Upper lobe of left lung (tissue), 6 donors: ENCODE measurements around the gene KCNH1. TPM values are rescaled to one million over a fixed set of nuclear protein-coding genes. Genes with fewer than 3 reads are reported as not detected.
"Not testable (repeated sequence)": the region's sequence is repeated elsewhere in the genome, so short reads cannot be mapped to it uniquely, and the experiment has no call there.

Experiments used
- ATAC-seq, 2 donors: fragments of 200-7000 bp; cut with Tn5 transposase; one replicate each; pipeline ENCODE4 v1.9.1; 2022; ENCODE audit warnings: mild to moderate bottlenecking in 2 of 2, moderate library complexity in 2 of 2; ENCODE audit not compliant: low FRiP score in 2 of 2
- DNase-seq, 2 donors: peaks; one replicate each; pipeline ENCODE4 v3.0.0-alpha.2; 2019 to 2020
- H3K27ac ChIP-seq, 4 donors: fragments of 200-600 bp; sonication (generic); one replicate each; pipeline ENCODE4 v1.5.1; 2016 to 2019
- H3K27me3 ChIP-seq, 4 donors: fragments of 200-600 bp; sonication (generic); one replicate each; pipeline ENCODE4 v1.5.1; 2017 to 2019
- H3K36me3 ChIP-seq, 4 donors: fragments of 200-600 bp; sonication (generic); one replicate each; pipeline ENCODE4 v1.5.1; 2016 to 2019
- H3K4me1 ChIP-seq, 4 donors: fragments of 200-600 bp; sonication (generic); one replicate each; pipeline ENCODE4 v1.5.1; 2018 to 2019
- H3K4me3 ChIP-seq, 4 donors: fragments of 200-600 bp; sonication (generic); one replicate each; pipeline ENCODE4 v1.5.1; 2017 to 2019; ENCODE audit warnings: mild to moderate bottlenecking in 2 of 4, moderate library complexity in 1 of 4
- H3K9me3 ChIP-seq, 4 donors: fragments of 200-600 bp; sonication (generic); one replicate each; pipeline ENCODE4 v1.5.1; 2018 to 2019
- CTCF ChIP-seq, 6 experiments: fragments of 450-650 bp in 4 of 6; fragments of 200-600 bp in 2 of 6; sonication (generic) in 2 of 6; IDR thresholded peaks; one replicate each; pipeline ENCODE4 v1.5.1; 2016 to 2019; ENCODE audit warnings: antibody characterized with exemption in 6 of 6
- EP300 ChIP-seq, 4 donors: sonication (generic); formaldehyde crosslinking; IDR thresholded peaks; one replicate each; pipeline ENCODE4 v1.5.1; 2017; ENCODE audit warnings: antibody characterized with exemption in 4 of 4, control low read depth in 2 of 4
- POLR2A ChIP-seq, 4 donors: fragments of 450-650 bp; IDR thresholded peaks; one replicate each; pipeline ENCODE4 v1.5.1; 2016 to 2017; ENCODE audit warnings: antibody characterized with exemption in 4 of 4, mild to moderate bottlenecking in 2 of 4
- POLR2AphosphoS5 ChIP-seq, 2 donors: sonication (generic); formaldehyde crosslinking; IDR thresholded peaks; one replicate each; pipeline ENCODE4 v1.5.1; 2017; ENCODE audit warnings: antibody characterized with exemption in 2 of 2
- WGBS, 2 donors: methylation state at CpG; one replicate each; pipeline ENCODE4 v1.1.5; 2017 to 2018; 5-methylcytosine and 5-hydroxymethylcytosine counted together
- total RNA-seq, 6 donors: library from RNA; depleted of rRNA in 4 of 6; stranded (reverse); fragments of >200 nt in 4 of 6; gene quantifications; one replicate each; pipeline versions ENCODE4 v1.1.0 to v1.2.1, GENCODE V29; 2016 to 2021
- donor health status: DM: no; HTN: no; CAD: no; lungs with moderate emphysema.
- donor health status: DM: no; HTN: yes; CAD: no; lungs with severe emphysema.

The KCNH1 gene
- total RNA-seq, 6 donors from 2014 or later: 0.09 TPM; not detected in 5

GRCh38 chr1:211092955-211093354 is 41.0 kb downstream of the KCNH1 start:
- DNase-seq (no peak), ATAC-seq (no peak)
- no peaks in the 10 kb centered on the region for H3K36me3 ChIP-seq
- H3K9me3 ChIP-seq: no peaks in the 10 kb centered on the region
- H3K27me3 ChIP-seq: no peaks in the 10 kb centered on the region
- no peak overlapping the region for H3K27ac ChIP-seq
- no peaks in the 10 kb centered on the region for H3K4me1 ChIP-seq
- WGBS, 2 donors: 86 to 88% methylated on average over 5 of the region's 5 CpGs
- no peak overlapping the region for H3K4me3 ChIP-seq
- TF ChIP-seq POLR2AphosphoS5 (IDR thresholded peaks at IDR 0.05): no peak
- TF ChIP-seq CTCF (IDR thresholded peaks at IDR 0.05): no peak
- TF ChIP-seq POLR2A (IDR thresholded peaks at IDR 0.05): no peak
- no peak for TF ChIP-seq EP300 (IDR thresholded peaks at IDR 0.05)

GRCh38 chr1:211091867-211092266 is 42.1 kb downstream of the KCNH1 start:
- H3K4me3 ChIP-seq: no peak overlapping the region
- no peaks in the 10 kb centered on the region for H3K27me3 ChIP-seq
- no peaks in the 10 kb centered on the region for H3K4me1 ChIP-seq
- 80 to 86% methylated on average over 2 of the region's 2 CpGs for WGBS, 2 donors
- ATAC-seq (no peak), DNase-seq (no peak)
- no peak for TF ChIP-seq POLR2AphosphoS5 (IDR thresholded peaks at IDR 0.05)
- TF ChIP-seq POLR2A (IDR thresholded peaks at IDR 0.05): no peak
- no peak for TF ChIP-seq CTCF (IDR thresholded peaks at IDR 0.05)
- no peak for TF ChIP-seq EP300 (IDR thresholded peaks at IDR 0.05)
- H3K9me3 ChIP-seq: no peaks in the 10 kb centered on the region
- no peaks in the 10 kb centered on the region for H3K36me3 ChIP-seq
- H3K27ac ChIP-seq: no peak overlapping the region

- Histone ChIP-seq H3K36me3 (no peaks in the 10 kb centered on the region), H3K27ac (no peak overlapping the region), H3K4me1 (no peaks in the 10 kb centered on the region), H3K9me3 (no peaks in the 10 kb centered on the region), H3K27me3 (no peaks in the 10 kb centered on the region), H3K4me3 (no peak overlapping the region)
- ATAC-seq: no peak
- WGBS, 2 donors: 41 to 86% methylated on average over 2 of the region's 2 CpGs
- TF ChIP-seq POLR2AphosphoS5 (IDR thresholded peaks at IDR 0.05) (no peak), CTCF (IDR thresholded peaks at IDR 0.05) (no peak), EP300 (IDR thresholded peaks at IDR 0.05) (no peak), POLR2A (IDR thresholded peaks at IDR 0.05) (no peak)
- DNase-seq: no peak
These were observed 44.4 kb downstream of the KCNH1 start for GRCh38 chr1:211089536-211089935.

GRCh38 chr1:211088156-211088555 is 45.8 kb downstream of the KCNH1 start:
- ATAC-seq: no peak
- no peaks in the 10 kb centered on the region for H3K9me3 ChIP-seq
- no peak overlapping the region for H3K27ac ChIP-seq
- no peaks in the 10 kb centered on the region for H3K36me3 ChIP-seq
- H3K4me3 ChIP-seq: no peak overlapping the region
- no peak for DNase-seq
- TF ChIP-seq CTCF (IDR thresholded peaks at IDR 0.05) (no peak), EP300 (IDR thresholded peaks at IDR 0.05) (no peak), POLR2A (IDR thresholded peaks at IDR 0.05) (no peak), POLR2AphosphoS5 (IDR thresholded peaks at IDR 0.05) (no peak)
- H3K4me1 ChIP-seq: no peaks in the 10 kb centered on the region
- WGBS, 2 donors: 82 to 85% methylated on average over 1 of the region's 1 CpG
- no peaks in the 10 kb centered on the region for H3K27me3 ChIP-seq

- TF ChIP-seq POLR2A (IDR thresholded peaks at IDR 0.05) (no peak), CTCF (IDR thresholded peaks at IDR 0.05) (no peak), POLR2AphosphoS5 (IDR thresholded peaks at IDR 0.05) (no peak), EP300 (IDR thresholded peaks at IDR 0.05) (no peak)
- no peaks in the 10 kb centered on the region for H3K36me3 ChIP-seq
- DNase-seq (no peak), ATAC-seq (no peak)
- H3K4me3 ChIP-seq: no peak overlapping the region
- H3K4me1 ChIP-seq: no peaks in the 10 kb centered on the region
- WGBS, 2 donors: 62% methylated on average over 5 of the region's 5 CpGs
- H3K9me3 ChIP-seq: no peaks in the 10 kb centered on the region
- no peak overlapping the region for H3K27ac ChIP-seq
- H3K27me3 ChIP-seq: no peaks in the 10 kb centered on the region
These were observed 51.1 kb downstream of the KCNH1 start for GRCh38 chr1:211082824-211083223.

GRCh38 chr1:211081447-211081846 is 52.5 kb downstream of the KCNH1 start:
- WGBS, 2 donors: 88 to 96% methylated on average over 5 of the region's 5 CpGs
- H3K27ac ChIP-seq, H3K36me3 ChIP-seq, DNase-seq, H3K27me3 ChIP-seq, H3K4me1 ChIP-seq, ATAC-seq, H3K9me3 ChIP-seq, H3K4me3 ChIP-seq: not testable (repeated sequence)
